Stimulated activated memory B cell treated with anti-CD40 and anti-IgM and Interleukin-4, amounts not matched to agents 10 μg/mL and 1 μg/mL and 100 μg/mL, for 72 hours (primary cell): ENCODE results near the gene RBM26.
"Not testable (repeated sequence)": the region's sequence is repeated elsewhere in the genome, so short reads cannot be mapped to it uniquely, and the experiment has no call there.

Experiments used
- ATAC-seq: fragments of 150-1000 bp; cut with Tn5 transposase; 2 replicates; pipeline ENCODE4 v1.10.0; 2021
- H3K27ac Mint-ChIP-seq: one replicate; pipeline ENCODE4 v1.8.0; 2022; ENCODE audit warnings: mild to moderate bottlenecking, mixed read lengths
- H3K27me3 Mint-ChIP-seq: one replicate; pipeline ENCODE4 v1.8.0; 2022; ENCODE audit warnings: mixed read lengths
- H3K36me3 Mint-ChIP-seq: one replicate; pipeline ENCODE4 v1.8.0; 2022; ENCODE audit warnings: mixed read lengths
- H3K4me1 Mint-ChIP-seq: one replicate; pipeline ENCODE4 v1.8.0; 2022; ENCODE audit warnings: mixed read lengths
- H3K4me3 Mint-ChIP-seq: one replicate; pipeline ENCODE4 v1.8.0; 2022; ENCODE audit warnings: mild to moderate bottlenecking, moderate library complexity, mixed read lengths
- H3K9me3 Mint-ChIP-seq: one replicate; pipeline ENCODE4 v1.8.0; 2022; ENCODE audit warnings: mixed read lengths

The RBM26 gene

DNA sequence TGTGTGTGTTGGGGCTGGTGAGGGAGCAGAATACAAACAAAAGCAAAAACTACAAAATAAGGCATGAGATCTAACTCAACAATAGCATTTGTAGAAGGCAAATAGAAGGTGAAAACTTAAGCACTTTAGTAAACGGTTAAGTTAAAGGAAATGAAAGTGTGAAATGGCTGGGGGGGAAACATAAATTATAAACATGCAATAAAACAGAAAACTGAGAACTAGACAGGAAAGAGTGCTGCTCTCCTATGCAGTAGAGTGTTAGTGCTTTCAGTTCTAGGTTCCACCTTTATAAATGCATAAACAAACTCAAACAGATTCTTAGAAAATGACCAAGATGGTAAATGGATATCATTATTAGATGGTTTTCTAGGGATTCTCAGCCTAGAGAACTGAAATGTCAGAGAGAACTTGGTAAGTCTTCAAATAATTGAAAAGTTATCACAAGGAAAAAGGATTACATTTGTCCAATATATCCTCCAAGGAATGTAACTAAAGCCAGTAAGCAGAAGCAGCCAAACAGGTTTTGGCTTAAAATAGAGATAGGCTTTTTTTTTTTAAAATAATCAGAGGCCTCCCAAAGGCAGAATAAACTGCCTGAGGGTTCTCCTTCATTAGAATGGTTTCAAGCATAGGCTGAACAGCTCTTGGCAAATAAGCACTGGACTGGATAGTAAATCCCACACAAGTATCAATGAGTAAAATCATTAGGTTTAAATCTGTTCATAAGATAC, 23.3 kb downstream of the RBM26 start:
- Mint-ChIP-seq H3K27ac (peak overlapping the region; percentile 50), H3K4me3 (peak overlapping the region; percentile 47), H3K27me3 (no peaks in the 10 kb centered on the region), H3K4me1 (peaks cover 47% of the 10 kb centered on the region), H3K36me3 (peaks cover 26% of the 10 kb centered on the region), H3K9me3 (no peaks in the 10 kb centered on the region)
- ATAC-seq, result peak; percentile 74

DNA sequence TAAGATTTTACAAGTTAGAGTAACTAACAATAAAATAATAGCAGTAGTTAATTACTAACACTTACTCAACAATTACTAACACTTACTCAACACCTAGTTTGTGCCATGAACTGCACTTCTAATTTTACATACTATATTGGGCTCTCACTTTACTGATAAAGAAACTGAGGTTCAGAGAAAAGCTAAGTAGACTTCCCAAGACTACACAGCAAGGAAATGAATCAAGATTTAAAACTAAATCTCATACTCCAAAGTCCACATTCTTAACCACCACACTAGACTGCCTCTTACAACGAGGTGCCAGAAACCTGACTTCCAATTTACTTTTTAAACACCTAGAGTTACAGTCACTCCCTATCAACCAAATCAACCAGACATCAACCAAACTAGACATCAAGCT, 25.1 kb downstream of the RBM26 start:
- Mint-ChIP-seq H3K9me3 (no peaks in the 10 kb centered on the region), H3K36me3 (peaks cover 33% of the 10 kb centered on the region), H3K27me3 (no peaks in the 10 kb centered on the region), H3K4me3 (no peak overlapping the region), H3K27ac (peak overlapping the region; percentile 17), H3K4me1 (peaks cover 43% of the 10 kb centered on the region)
- ATAC-seq, result no peak

GRCh38 chr13:79379274-79379673, 26.8 kb downstream of the RBM26 start:
- Mint-ChIP-seq H3K36me3 (peaks cover 33% of the 10 kb centered on the region), H3K9me3 (no peaks in the 10 kb centered on the region), H3K4me3 (no peak overlapping the region), H3K4me1 (peaks cover 41% of the 10 kb centered on the region), H3K27ac (no peak overlapping the region), H3K27me3 (no peaks in the 10 kb centered on the region)
- ATAC-seq, result no peak

DNA sequence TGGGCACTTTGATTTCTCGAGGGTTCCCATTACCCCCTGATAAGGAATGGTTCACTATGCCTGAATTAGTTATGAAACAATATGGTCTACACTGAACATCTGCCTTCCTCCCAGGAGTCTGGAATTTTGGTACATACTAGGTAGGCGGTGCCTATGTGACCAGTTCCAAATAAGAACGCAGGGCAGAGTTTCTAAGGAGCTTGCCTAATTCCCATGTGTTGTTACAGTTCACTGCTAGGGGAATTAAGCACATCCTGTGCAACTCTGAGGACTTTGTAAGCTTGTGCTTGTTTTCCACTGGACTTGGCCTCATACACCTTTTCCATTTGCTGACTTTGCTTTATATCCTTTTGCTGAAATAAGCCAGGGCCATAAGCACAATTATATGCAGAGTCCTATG, 29.2 kb downstream of the RBM26 start:
- H3K27ac Mint-ChIP-seq, result no peak overlapping the region
- no peak overlapping the region for H3K4me3 Mint-ChIP-seq
- no peaks in the 10 kb centered on the region for H3K27me3 Mint-ChIP-seq
- peaks cover 29% of the 10 kb centered on the region for H3K36me3 Mint-ChIP-seq
- no peak for ATAC-seq
- H3K9me3 Mint-ChIP-seq, result no peaks in the 10 kb centered on the region
- peaks cover 20% of the 10 kb centered on the region for H3K4me1 Mint-ChIP-seq

DNA sequence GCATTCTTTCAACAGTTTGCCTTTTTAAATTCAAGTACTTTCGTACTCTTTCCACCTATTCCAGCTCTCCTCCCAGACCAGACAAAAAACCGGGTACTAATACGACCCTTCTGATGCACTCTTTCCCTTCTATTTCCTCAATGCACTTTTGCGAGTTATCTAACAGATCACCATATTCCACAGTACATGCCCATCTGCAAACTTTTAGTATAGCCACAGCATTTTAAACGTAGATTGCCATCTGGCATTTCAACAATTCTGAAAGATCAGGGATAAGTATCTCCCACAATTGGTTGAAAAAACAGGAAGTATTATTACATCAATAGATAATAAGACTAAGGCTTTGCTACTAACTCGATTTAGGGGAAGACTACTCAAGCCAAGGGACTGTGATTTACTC, 31.5 kb downstream of the RBM26 start:
- peaks cover 39% of the 10 kb centered on the region for H3K36me3 Mint-ChIP-seq
- no peaks in the 10 kb centered on the region for H3K27me3 Mint-ChIP-seq
- H3K9me3 Mint-ChIP-seq, result no peaks in the 10 kb centered on the region
- H3K4me1 Mint-ChIP-seq, result peaks cover 3% of the 10 kb centered on the region
- no peak overlapping the region for H3K4me3 Mint-ChIP-seq
- no peak overlapping the region for H3K27ac Mint-ChIP-seq
- ATAC-seq, result no peak

DNA sequence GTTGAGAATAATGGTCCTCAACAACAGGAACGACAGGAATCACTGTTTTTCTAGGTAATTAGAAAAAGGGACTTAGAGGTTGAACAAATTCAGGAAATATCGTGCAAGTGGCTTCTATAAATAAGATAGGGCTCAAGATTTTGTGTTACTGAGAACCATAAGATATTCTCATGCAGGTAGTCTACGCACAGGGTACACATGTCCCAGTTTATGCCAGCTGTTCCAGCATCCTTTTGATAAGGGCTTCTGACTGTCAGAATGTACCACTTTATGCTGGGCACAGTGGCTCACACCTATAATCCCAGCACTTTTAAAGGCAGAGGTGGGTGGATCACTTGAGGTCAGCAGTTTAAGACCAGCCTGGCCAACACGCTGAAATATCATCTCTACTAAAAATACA, 32.1 kb downstream of the RBM26 start:
- no peak for ATAC-seq
- peaks cover 41% of the 10 kb centered on the region for H3K36me3 Mint-ChIP-seq
- H3K9me3 Mint-ChIP-seq, result no peaks in the 10 kb centered on the region
- H3K4me3 Mint-ChIP-seq, result no peak overlapping the region
- H3K27me3 Mint-ChIP-seq, result no peaks in the 10 kb centered on the region
- H3K4me1 Mint-ChIP-seq, result no peaks in the 10 kb centered on the region
- H3K27ac Mint-ChIP-seq, result no peak overlapping the region

GRCh38 chr13:79369226-79369625, 36.8 kb downstream of the RBM26 start:
- Mint-ChIP-seq H3K36me3 (peaks cover 58% of the 10 kb centered on the region), H3K4me1 (no peaks in the 10 kb centered on the region), H3K27me3 (no peaks in the 10 kb centered on the region), H3K4me3 (no peak overlapping the region), H3K27ac (peak overlapping the region; percentile 45), H3K9me3 (no peaks in the 10 kb centered on the region)
- no peak for ATAC-seq

DNA sequence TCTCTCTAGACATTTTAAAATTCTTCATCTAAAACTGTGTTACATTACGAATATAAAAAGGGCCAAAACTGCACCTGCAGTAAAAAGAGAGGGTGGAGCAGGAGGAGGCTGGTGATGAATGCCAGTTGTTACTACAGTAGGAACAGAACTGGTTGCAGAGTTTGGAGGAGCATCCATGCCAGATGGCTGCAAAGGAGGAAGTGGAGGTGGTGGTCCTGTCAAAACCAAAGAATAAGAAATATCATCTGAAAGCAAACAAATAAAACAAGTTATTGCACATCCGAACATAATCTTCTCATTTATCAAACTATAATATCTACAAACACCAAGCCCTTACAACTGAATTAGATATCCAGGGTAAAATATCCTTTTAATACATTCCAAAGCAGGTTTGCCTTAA, 40.1 kb downstream of the RBM26 start:
- Mint-ChIP-seq H3K36me3 (peaks cover 80% of the 10 kb centered on the region), H3K27ac (no peak overlapping the region)
- no peak for ATAC-seq

GRCh38 chr13:79361299-79361698, 44.8 kb downstream of the RBM26 start:
- Mint-ChIP-seq H3K4me1 (peaks cover 30% of the 10 kb centered on the region), H3K9me3 (no peaks in the 10 kb centered on the region), H3K36me3 (peaks cover 61% of the 10 kb centered on the region), H3K27ac (peak overlapping the region; percentile 9), H3K27me3 (no peaks in the 10 kb centered on the region), H3K4me3 (no peak overlapping the region)
- ATAC-seq, result no peak

More for the DNA sequence above, 40.1 kb downstream of the RBM26 start:
- H3K4me3 Mint-ChIP-seq, result no peak overlapping the region
- no peaks in the 10 kb centered on the region for H3K9me3 Mint-ChIP-seq
- H3K27me3 Mint-ChIP-seq, result no peaks in the 10 kb centered on the region
- peaks cover 21% of the 10 kb centered on the region for H3K4me1 Mint-ChIP-seq

GRCh38 chr13:79360095-79360494, 46.0 kb downstream of the RBM26 start:
- Mint-ChIP-seq H3K9me3 (no peaks in the 10 kb centered on the region), H3K4me3 (no peak overlapping the region), H3K27me3 (no peaks in the 10 kb centered on the region), H3K27ac (peak overlapping the region; percentile 31), H3K36me3 (peaks cover 55% of the 10 kb centered on the region), H3K4me1 (peaks cover 30% of the 10 kb centered on the region)
- ATAC-seq, result no peak

GRCh38 chr13:79359064-79359463, 47.0 kb downstream of the RBM26 start:
- Mint-ChIP-seq H3K4me3 (no peak overlapping the region), H3K27ac (peak overlapping the region; percentile 24), H3K9me3 (no peaks in the 10 kb centered on the region), H3K36me3 (peaks cover 54% of the 10 kb centered on the region), H3K27me3 (no peaks in the 10 kb centered on the region), H3K4me1 (peaks cover 30% of the 10 kb centered on the region)
- ATAC-seq, result no peak

GRCh38 chr13:79354285-79354684, 51.8 kb downstream of the RBM26 start:
- Mint-ChIP-seq H3K4me3 (no peak overlapping the region), H3K27ac (no peak overlapping the region), H3K36me3 (peaks cover 42% of the 10 kb centered on the region), H3K27me3 (no peaks in the 10 kb centered on the region), H3K9me3 (no peaks in the 10 kb centered on the region), H3K4me1 (no peaks in the 10 kb centered on the region)
- ATAC-seq, result no peak

DNA sequence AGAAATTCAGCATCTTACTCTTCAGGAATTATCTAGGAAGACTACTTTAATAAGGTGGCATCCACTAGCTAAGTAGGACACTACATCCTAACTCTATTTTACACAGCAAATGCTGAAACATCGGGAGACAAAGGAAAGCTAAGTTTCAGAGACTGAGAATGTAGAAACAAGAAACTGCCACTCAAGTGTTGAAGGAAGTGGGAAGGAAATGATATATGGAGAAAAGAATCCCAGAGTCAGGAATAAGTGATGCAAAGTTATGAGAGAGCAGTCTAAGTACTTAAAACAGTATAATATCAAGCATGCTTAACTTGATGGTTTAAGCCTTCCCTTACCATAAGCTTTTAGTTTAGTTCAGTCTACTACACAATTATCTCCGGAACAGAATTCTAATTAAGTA, 52.4 kb downstream of the RBM26 start:
- Mint-ChIP-seq H3K27me3 (no peaks in the 10 kb centered on the region), H3K4me1 (no peaks in the 10 kb centered on the region), H3K27ac (peak overlapping the region; percentile 8), H3K9me3 (no peaks in the 10 kb centered on the region), H3K4me3 (no peak overlapping the region), H3K36me3 (peaks cover 36% of the 10 kb centered on the region)
- ATAC-seq, result no peak

- Mint-ChIP-seq H3K9me3 (no peaks in the 10 kb centered on the region), H3K36me3 (peaks cover 48% of the 10 kb centered on the region), H3K27me3 (no peaks in the 10 kb centered on the region), H3K4me1 (peaks cover 11% of the 10 kb centered on the region), H3K4me3 (no peak overlapping the region), H3K27ac (no peak overlapping the region)
- ATAC-seq, result no peak
These were observed 53.9 kb downstream of the RBM26 start for GRCh38 chr13:79352107-79352506.

GRCh38 chr13:79349608-79350007, 56.4 kb downstream of the RBM26 start:
- H3K9me3 Mint-ChIP-seq, H3K4me3 Mint-ChIP-seq, H3K27me3 Mint-ChIP-seq, ATAC-seq, H3K27ac Mint-ChIP-seq: not testable (repeated sequence)
- Mint-ChIP-seq H3K36me3 (peaks cover 60% of the 10 kb centered on the region), H3K4me1 (peaks cover 20% of the 10 kb centered on the region)

DNA sequence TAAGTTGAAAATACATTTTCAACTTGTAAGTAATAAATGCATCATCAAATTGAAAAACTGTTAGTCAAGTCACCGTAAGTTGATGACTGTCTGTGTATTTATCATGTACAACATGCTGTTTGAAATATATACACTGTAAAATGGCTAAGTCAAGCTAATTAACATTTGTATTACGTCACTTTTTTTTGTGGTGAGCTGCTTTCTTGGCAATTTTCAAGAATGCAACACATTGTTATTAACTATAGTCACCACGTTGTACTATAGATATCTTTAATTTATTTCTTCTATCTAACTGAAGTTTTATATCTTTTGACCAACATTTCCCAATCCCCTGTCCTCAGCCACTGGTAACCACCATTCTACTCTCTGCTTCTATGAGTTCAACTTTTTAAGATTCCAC, 57.0 kb downstream of the RBM26 start:
- peaks cover 57% of the 10 kb centered on the region for H3K36me3 Mint-ChIP-seq

More for the DNA sequence above, 57.0 kb downstream of the RBM26 start:
- H3K9me3 Mint-ChIP-seq, result no peaks in the 10 kb centered on the region
- H3K4me1 Mint-ChIP-seq, result peaks cover 20% of the 10 kb centered on the region
- no peaks in the 10 kb centered on the region for H3K27me3 Mint-ChIP-seq
- ATAC-seq, result no peak
- H3K4me3 Mint-ChIP-seq, result no peak overlapping the region
- no peak overlapping the region for H3K27ac Mint-ChIP-seq
